IPS-NIHi11 (cell line): ENCODE data around the gene ARPP21.
"Not testable (repeated sequence)": the region's sequence is repeated elsewhere in the genome, so short reads cannot be mapped to it uniquely, and the experiment has no call there.

Experiments used
- DNase-seq: peaks from one replicate; pipeline ENCODE4 v3.0.0; 2012; ENCODE audit warnings: mixed read lengths, low spot score

The ARPP21 gene

GRCh38 chr3:35639254-35640186, at the start of gene ARPP21:
Gene ARPP21, plus strand, starts transcription at chr3:35639525. Its CDS starts 42,227 bp downstream, at chr3:35681752.
- peak; percentile 56 for DNase-seq

- DNase-seq = no peak
These were observed 46.6 kb upstream of the ARPP21 start for GRCh38 chr3:35592589-35593295.

- no peak for DNase-seq
These were observed 44.6 kb upstream of the ARPP21 start for GRCh38 chr3:35594739-35595138.

- DNase-seq = no peak
These were observed 42.9 kb upstream of the ARPP21 start for GRCh38 chr3:35596335-35596995.

- no peak for DNase-seq
These were observed 41.8 kb upstream of the ARPP21 start for GRCh38 chr3:35597490-35597889.

- no peak for DNase-seq
These were observed 40.5 kb upstream of the ARPP21 start for GRCh38 chr3:35598804-35599203.

GRCh38 chr3:35601959-35602358, 37.4 kb upstream of the ARPP21 start:
- no peak for DNase-seq

- no peak for DNase-seq
These were observed 36.9 kb upstream of the ARPP21 start for GRCh38 chr3:35602395-35602936.

GRCh38 chr3:35616346-35616745, 23.0 kb upstream of the ARPP21 start:
- DNase-seq = no peak

GRCh38 chr3:35617370-35617769, 22.0 kb upstream of the ARPP21 start:
- no peak for DNase-seq

- not testable (repeated sequence) for DNase-seq
These were observed 19.1 kb upstream of the ARPP21 start for GRCh38 chr3:35620238-35620637.

- DNase-seq = no peak
These were observed 14.6 kb upstream of the ARPP21 start for GRCh38 chr3:35624698-35625097.

GRCh38 chr3:35633332-35634124, 5.8 kb upstream of the ARPP21 start:
- DNase-seq = no peak

GRCh38 chr3:35635407-35635806, 3.9 kb upstream of the ARPP21 start:
- DNase-seq = no peak

GRCh38 chr3:35635926-35636683, 3.2 kb upstream of the ARPP21 start:
- DNase-seq = no peak

- DNase-seq = no peak
These were observed 910 bp upstream of the ARPP21 start for GRCh38 chr3:35638251-35638979.

- no peak for DNase-seq
These were observed 408 bp upstream of the ARPP21 start for GRCh38 chr3:35638980-35639253.

GRCh38 chr3:35640190-35641165, 1.2 kb downstream of the ARPP21 start:
- no peak for DNase-seq

- DNase-seq = no peak
These were observed 2.0 kb downstream of the ARPP21 start for GRCh38 chr3:35641331-35641730.
